Ovary (tissue), 9 donors: ENCODE data around the gene DAAM2. TPM values are rescaled to one million over a fixed set of nuclear protein-coding genes. Genes with fewer than 3 reads are reported as not detected.

Experiments used
- DNase-seq, 5 donors: peaks; one replicate each; pipeline ENCODE4 v3.0.0-alpha.2; 2019 to 2020
- H3K27ac ChIP-seq, 2 donors: fragments of 200-600 bp; one replicate each; pipeline versions ENCODE4 v1.5.1 to v1.8.0; 2019 to 2022
- H3K27me3 ChIP-seq: fragments of 200-600 bp; one replicate; pipeline ENCODE4 v1.8.0; 2022
- H3K36me3 ChIP-seq: fragments of 200-600 bp; sonication (generic); one replicate; pipeline ENCODE4 v1.5.1; 2019
- H3K4me1 ChIP-seq: one replicate; pipeline ENCODE4 v1.8.1; 2013; ENCODE audit warnings: mild to moderate bottlenecking, moderate library complexity; ENCODE audit not compliant: insufficient read depth
- H3K4me3 ChIP-seq: fragments of 200-600 bp; sonication (generic); one replicate; pipeline ENCODE4 v1.5.1; 2017
- H3K9me3 ChIP-seq, 2 donors: fragments of 200-600 bp in 1 of 2; sonication (generic) in 1 of 2; one replicate each; pipeline versions ENCODE4 v1.5.1 to v1.8.1; 2013 to 2019; ENCODE audit warnings: mild to moderate bottlenecking in 1 of 2, moderate library complexity in 1 of 2
- EP300 ChIP-seq: sonication (generic); formaldehyde crosslinking; IDR thresholded peaks from one replicate; pipeline ENCODE4 v1.6.1; 2017; ENCODE audit warnings: antibody characterized with exemption
- POLR2A ChIP-seq: fragments of 450-650 bp; IDR thresholded peaks from one replicate; pipeline ENCODE4 v1.6.1; 2017; ENCODE audit warnings: antibody characterized with exemption, mild to moderate bottlenecking, moderate library complexity
- WGBS, 3 donors: extraction: QIAGEN DNeasy Blood & Tissue Kit in 1 of 3; methylation state at CpG; one replicate each; pipeline versions ENCODE4 v1.1.5 to v1.1.7; 2013 to 2017; 5-methylcytosine and 5-hydroxymethylcytosine counted together
- intact Hi-C, 4 donors: fragments of 100-400 bp; cut with DNase I; formaldehyde crosslinking; loops; one replicate each; pipeline versions ENCODE4 v1.11.0 to v1.15.1; 2022 to 2023
- polyA plus RNA-seq, 2 donors: library from polyadenylated mRNA; stranded (reverse); fragments of 200-250 nt in 1 of 2; fragments of 350-450 nt in 1 of 2; fragmentation: Illumina TruSeq in 1 of 2; extraction: RNeasy Lipid Tissue Mini Kit (QIAGEN cat#74804) in 1 of 2; gene quantifications; one replicate each; pipeline ENCODE4 v1.2.3, GENCODE V29; 2013 to 2014
- total RNA-seq, 7 donors: library from RNA; depleted of rRNA in 2 of 7; stranded (reverse); fragments of >200 nt in 2 of 7; fragmentation: NEBNext Ultra II Directional in 3 of 7; extraction: Animal tissue kit (Norgen Biotek cat#: 25700) in 3 of 7; gene quantifications; one replicate each; pipeline versions ENCODE4 v1.1.0 to v1.2.4, GENCODE V29; 2016 to 2023
- TF ChIP-seq, protein P1 (sequence below), 3 donors: fragments of 450-650 bp in 2 of 3; fragments of 200-600 bp in 1 of 3; IDR thresholded peaks; one replicate each; pipeline versions ENCODE4 v1.5.1 to v1.8.0; 2016 to 2022; ENCODE audit warnings: antibody characterized with exemption in 3 of 3, mild to moderate bottlenecking in 1 of 3
- donor health status: DM: no; HTN: no; CAD: no; lungs with moderate emphysema.
- donor health status: DM: no; HTN: no; CAD: no.
- donor health status: Bipolar disorder and iron deficiency.
- donor health status: DM: yes; HTN: yes; CAD: no.
- donor health status: DM: no; HTN: no; CAD: no.
- donor health status: DM: yes; HTN: yes; CAD: no.

The DAAM2 gene
- total and polyA plus RNA-seq, 9 donors = 8.5 to 27.8 (median 18.5) TPM

DNA sequence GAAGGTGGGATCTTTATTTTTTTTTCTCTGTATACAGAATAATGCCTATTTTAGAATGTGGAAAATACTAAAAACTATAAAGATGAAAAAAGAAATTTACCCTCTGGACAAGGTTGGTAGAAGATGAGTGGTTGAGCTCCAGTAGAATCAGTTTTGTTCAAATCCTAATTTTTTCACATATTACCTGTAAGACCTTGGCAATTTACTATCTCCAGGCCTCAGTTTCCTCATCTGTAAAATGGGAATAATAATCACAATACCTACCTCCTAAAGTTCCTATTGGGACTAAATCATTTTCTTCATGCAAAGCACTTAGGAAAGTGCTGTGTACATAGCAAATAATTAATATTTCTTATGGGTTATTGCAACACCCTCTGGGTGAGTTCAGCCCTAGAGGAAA, 28.4 kb downstream of the DAAM2 start:
- H3K36me3 ChIP-seq = no peaks in the 10 kb centered on the region
- DNase-seq = no peak
- H3K4me1 ChIP-seq = peaks cover 18% of the 10 kb centered on the region
- H3K27ac ChIP-seq = no peak overlapping the region
- TF ChIP-seq POLR2A = no peak
- TF ChIP-seq, protein P1, sequence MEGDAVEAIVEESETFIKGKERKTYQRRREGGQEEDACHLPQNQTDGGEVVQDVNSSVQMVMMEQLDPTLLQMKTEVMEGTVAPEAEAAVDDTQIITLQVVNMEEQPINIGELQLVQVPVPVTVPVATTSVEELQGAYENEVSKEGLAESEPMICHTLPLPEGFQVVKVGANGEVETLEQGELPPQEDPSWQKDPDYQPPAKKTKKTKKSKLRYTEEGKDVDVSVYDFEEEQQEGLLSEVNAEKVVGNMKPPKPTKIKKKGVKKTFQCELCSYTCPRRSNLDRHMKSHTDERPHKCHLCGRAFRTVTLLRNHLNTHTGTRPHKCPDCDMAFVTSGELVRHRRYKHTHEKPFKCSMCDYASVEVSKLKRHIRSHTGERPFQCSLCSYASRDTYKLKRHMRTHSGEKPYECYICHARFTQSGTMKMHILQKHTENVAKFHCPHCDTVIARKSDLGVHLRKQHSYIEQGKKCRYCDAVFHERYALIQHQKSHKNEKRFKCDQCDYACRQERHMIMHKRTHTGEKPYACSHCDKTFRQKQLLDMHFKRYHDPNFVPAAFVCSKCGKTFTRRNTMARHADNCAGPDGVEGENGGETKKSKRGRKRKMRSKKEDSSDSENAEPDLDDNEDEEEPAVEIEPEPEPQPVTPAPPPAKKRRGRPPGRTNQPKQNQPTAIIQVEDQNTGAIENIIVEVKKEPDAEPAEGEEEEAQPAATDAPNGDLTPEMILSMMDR (IDR thresholded peaks at IDR 0.05) = no peak
- no peak for TF ChIP-seq EP300
- H3K27me3 ChIP-seq = no peaks in the 10 kb centered on the region
- intact Hi-C loops = no loop called here
- H3K9me3 ChIP-seq = no peaks in the 10 kb centered on the region
- no peak overlapping the region for H3K4me3 ChIP-seq

DNA sequence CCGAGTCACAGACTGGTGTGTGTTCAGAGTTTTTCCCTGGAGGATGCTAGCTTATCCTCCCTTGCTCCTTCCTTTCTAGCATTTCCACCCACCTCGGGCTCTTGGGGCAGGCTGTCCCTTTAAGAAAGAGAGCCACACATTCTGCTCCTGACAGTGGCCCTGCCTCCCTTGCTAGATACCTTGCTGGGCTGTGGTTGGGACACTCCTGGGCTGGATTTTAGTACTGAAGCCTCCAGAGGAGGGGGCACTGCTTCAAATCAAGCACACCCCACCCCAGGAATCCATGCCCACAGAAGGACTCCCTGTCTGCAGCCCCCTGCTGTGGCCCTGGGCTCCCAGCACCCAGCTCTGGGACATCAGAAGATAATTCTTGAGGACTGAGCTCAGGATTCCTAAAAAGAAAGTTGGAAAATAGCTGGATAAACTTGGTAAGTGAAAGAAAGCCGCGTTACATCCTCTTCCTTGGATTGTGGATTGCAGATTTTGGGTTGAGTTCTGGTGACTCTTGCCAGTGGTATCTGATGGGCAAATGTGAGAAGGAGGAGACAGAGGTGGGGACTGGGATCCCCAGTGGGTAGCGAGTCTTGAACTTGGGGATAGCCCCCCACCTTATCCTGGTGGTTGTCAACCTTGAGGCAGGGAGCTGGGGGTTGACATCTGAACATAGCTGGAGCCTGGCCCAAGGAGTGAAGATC, 29.0 kb downstream of the DAAM2 start:
- no peak overlapping the region for H3K4me3 ChIP-seq
- no peaks in the 10 kb centered on the region for H3K36me3 ChIP-seq
- peaks cover 18% of the 10 kb centered on the region for H3K4me1 ChIP-seq
- intact Hi-C loops = no loop called here
- no peaks in the 10 kb centered on the region for H3K27me3 ChIP-seq
- peak overlapping the region; percentile 32 to 49 for H3K27ac ChIP-seq
- WGBS, 3 donors = 39 to 47% (median 40%) methylated on average over 5 of the region's 5 CpGs
- DNase-seq = peak in 1 of 5 donors; percentile 15
- TF ChIP-seq, protein P1 (IDR thresholded peaks at IDR 0.05) = no peak
- TF ChIP-seq POLR2A (no peak), EP300 (no peak)
- no peaks in the 10 kb centered on the region for H3K9me3 ChIP-seq

GRCh38 chr6:39821742-39822532, 29.8 kb downstream of the DAAM2 start:
- no peak overlapping the region for H3K4me3 ChIP-seq
- no peaks in the 10 kb centered on the region for H3K36me3 ChIP-seq
- 22 to 38% (median 34%) methylated on average over 7 of the region's 7 CpGs for WGBS, 3 donors
- intact Hi-C loops = no loop called here
- no peaks in the 10 kb centered on the region for H3K9me3 ChIP-seq
- H3K4me1 ChIP-seq = peaks cover 17% of the 10 kb centered on the region
- peak; percentile 47 to 78 (median 57) for DNase-seq
- H3K27me3 ChIP-seq = no peaks in the 10 kb centered on the region
- peak overlapping the region; percentile 32 to 49 for H3K27ac ChIP-seq
- TF ChIP-seq, protein P1 (IDR thresholded peaks at IDR 0.05) = no peak
- TF ChIP-seq POLR2A (no peak), EP300 (no peak)

DNA sequence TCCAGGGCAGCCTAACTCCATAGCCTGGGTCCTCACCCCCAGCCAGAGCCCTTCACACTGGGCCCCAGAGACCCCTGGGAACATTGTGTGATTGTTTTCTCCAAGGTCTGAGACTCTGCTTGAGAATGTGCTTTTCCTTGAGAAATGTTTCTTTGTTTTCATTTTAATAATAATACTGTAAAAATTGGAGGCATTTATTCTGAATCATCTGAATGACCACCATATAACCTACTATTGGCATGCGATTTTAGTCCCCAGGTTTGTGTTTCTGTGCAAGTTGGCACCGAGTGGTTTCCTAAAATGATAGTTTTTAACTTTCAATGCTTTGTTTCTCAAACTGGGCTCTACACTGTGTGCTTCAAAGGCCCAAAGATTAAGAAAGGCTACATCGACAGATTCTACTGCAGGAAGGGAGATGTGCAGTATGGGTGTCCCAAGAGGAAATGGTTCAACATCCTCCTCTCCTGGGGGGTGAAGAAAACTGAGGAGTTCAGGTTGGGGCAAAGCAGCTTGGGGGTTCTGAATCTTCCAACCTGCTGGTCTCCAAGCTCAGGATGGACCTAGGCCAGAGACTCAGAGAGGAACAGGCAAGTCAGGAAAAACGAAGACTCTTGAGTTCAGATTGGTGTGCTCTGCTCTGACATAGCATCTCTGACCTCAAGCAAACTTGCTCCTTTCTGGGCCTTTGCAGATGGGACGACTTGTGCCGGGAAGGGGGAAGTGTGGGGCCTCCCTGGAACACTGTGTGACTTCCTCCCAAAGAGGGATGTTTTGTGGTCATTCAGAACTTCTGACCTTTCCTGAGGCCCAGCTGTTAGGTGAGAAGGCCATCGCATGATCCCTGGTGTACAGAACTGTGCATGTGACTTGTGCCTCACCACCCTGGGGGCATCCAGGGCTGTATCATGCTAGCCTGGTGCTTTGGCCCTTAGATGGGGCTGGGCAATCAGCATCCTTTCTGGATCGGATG, 31.0 kb downstream of the DAAM2 start:
- no peaks in the 10 kb centered on the region for H3K27me3 ChIP-seq
- H3K36me3 ChIP-seq = no peaks in the 10 kb centered on the region
- intact Hi-C loops = no loop called here
- no peak overlapping the region for H3K27ac ChIP-seq
- peaks cover 17% of the 10 kb centered on the region for H3K4me1 ChIP-seq
- DNase-seq = peak in 3 of 5 donors; percentile 34 to 77 (median 56)
- no peak overlapping the region for H3K4me3 ChIP-seq
- WGBS, 3 donors = 50 to 63% (median 57%) methylated on average over 8 of the region's 8 CpGs
- no peaks in the 10 kb centered on the region for H3K9me3 ChIP-seq
- TF ChIP-seq POLR2A = no peak
- peak; percentile 78 for TF ChIP-seq EP300
- TF ChIP-seq, protein P1 (IDR thresholded peaks at IDR 0.05) = no peak
